Caco-2 (cell line): ENCODE data around the gene SAXO2. TPM values are rescaled to one million over a fixed set of nuclear protein-coding genes. Genes with fewer than 3 reads are reported as not detected.
"Not testable (repeated sequence)": the region's sequence is repeated elsewhere in the genome, so short reads cannot be mapped to it uniquely, and the experiment has no call there.

Source experiments
- BruUV-seq: library from RNA; stranded (reverse); fragments of 400-500 nt; replicated peaks from 2 replicates; lab custom pipeline; 2021; lab: Mats Ljungman, UMichigan
- CTCF ChIA-PET: fragments of 300-600 bp; sonication (Branson Sonifier 250); formaldehyde crosslinking; loops from one replicate; lab custom pipeline; 2022; ENCODE audit warnings: antibody characterized with exemption; lab: Charles Lee
- POLR2A ChIA-PET: fragments of 300-600 bp; sonication (Branson Sonifier 250); formaldehyde crosslinking; loops from one replicate; lab custom pipeline; 2022; ENCODE audit warnings: antibody characterized with exemption; lab: Charles Lee
- DNase-seq, 2 experiments: peaks; one replicate each; pipeline versions ENCODE4 v3.0.0 to v3.0.0-alpha.2; 2020 to 2022
- H3K27me3 ChIP-seq: replicated peaks from 2 replicates; pipeline ENCODE4 v1.6.0; 2011; ENCODE audit warnings: low read length; ENCODE audit not compliant: control insufficient read depth, insufficient read depth
- H3K36me3 ChIP-seq: 2 replicates; pipeline ENCODE4 v1.5.1; 2011; ENCODE audit warnings: low read length; ENCODE audit not compliant: control insufficient read depth, insufficient read depth
- H3K4me1 ChIP-seq: fragments of 250-450 bp; sonication (Bioruptor Pico); 2 replicates; pipeline ENCODE4 v1.5.1; 2020; ENCODE audit warnings: mild to moderate bottlenecking
- H3K4me3 ChIP-seq: 2 replicates; pipeline ENCODE4 v1.5.1; 2011; ENCODE audit warnings: low read depth, mild to moderate bottlenecking, control low read depth, low read length
- H3K9me3 ChIP-seq: fragments of 250-450 bp; sonication (Bioruptor Pico); 2 replicates; pipeline ENCODE4 v1.5.1; 2020; ENCODE audit warnings: mild to moderate bottlenecking, moderate library complexity
- H3K27ac Mint-ChIP-seq: one replicate; pipeline ENCODE4 v1.8.0; 2022; ENCODE audit warnings: mixed read lengths; ENCODE audit not compliant: unreplicated experiment
- H3K27me3 Mint-ChIP-seq: one replicate; pipeline ENCODE4 v1.8.0; 2022; ENCODE audit warnings: mixed read lengths; ENCODE audit not compliant: insufficient read depth, unreplicated experiment
- H3K36me3 Mint-ChIP-seq: one replicate; pipeline ENCODE4 v1.8.0; 2022; ENCODE audit warnings: mild to moderate bottlenecking, mixed read lengths; ENCODE audit not compliant: insufficient read depth, unreplicated experiment
- H3K4me1 Mint-ChIP-seq: one replicate; pipeline ENCODE4 v1.8.0; 2022; ENCODE audit warnings: low read depth, mixed read lengths; ENCODE audit not compliant: unreplicated experiment
- H3K4me3 Mint-ChIP-seq: one replicate; pipeline ENCODE4 v1.8.0; 2022; ENCODE audit warnings: mild to moderate bottlenecking, moderate library complexity, mixed read lengths; ENCODE audit not compliant: unreplicated experiment
- H3K9me3 Mint-ChIP-seq: one replicate; pipeline ENCODE4 v1.8.0; 2022; ENCODE audit warnings: mixed read lengths; ENCODE audit not compliant: unreplicated experiment
- CTCF ChIP-seq, 2 experiments: fragments of 200-600 bp in 1 of 2; IDR thresholded peaks; 1 replicate in 1 of 2; 2 replicates in 1 of 2; pipeline versions ENCODE4 v1.5.1 to v1.8.0; 2011 to 2022; ENCODE audit warnings: antibody characterized with exemption in 1 of 2, control low read depth in 1 of 2, inconsistent platforms in 1 of 2, low read depth in 1 of 2, low read length in 1 of 2, mild to moderate bottlenecking in 1 of 2, moderate library complexity in 1 of 2; ENCODE audit not compliant: insufficient read depth in 1 of 2, severe bottlenecking in 1 of 2, unreplicated experiment in 1 of 2
- intact Hi-C: fragments of 100-400 bp; cut with micrococcal nuclease; formaldehyde crosslinking; loops from one replicate; pipeline ENCODE4 v1.10.0; 2022; ENCODE audit not compliant: unreplicated experiment
- total RNA-seq: library from RNA; stranded (reverse); gene quantifications from 2 replicates; pipeline ENCODE4 v1.2.3, GENCODE V29; 2022

Gene SAXO2
- total RNA-seq, 1 experiment from 2014 or later = 0.61 TPM

GRCh38 chr15:82307714-82308081 is 45.1 kb downstream of the SAXO2 start:
- intact Hi-C loops = no loop called here
- TF ChIP-seq CTCF (IDR thresholded peaks at IDR 0.05; ENCODE audit: insufficient read depth in 1 of 2, low read depth in 1 of 2, low read length in 1 of 2, severe bottlenecking in 1 of 2, unreplicated experiment in 1 of 2) = no peak
- no peaks in the 10 kb centered on the region for H3K9me3 ChIP-seq
- DNase-seq = no peak
- no peaks in the 10 kb centered on the region for H3K4me1 Mint-ChIP-seq
- H3K4me3 Mint-ChIP-seq = no peak overlapping the region
- POLR2A ChIA-PET = no interaction called here
- no peaks in the 10 kb centered on the region for H3K4me1 ChIP-seq
- no TSS peak for BruUV-seq
- H3K36me3 Mint-ChIP-seq = no peaks in the 10 kb centered on the region
- no peak overlapping the region for H3K4me3 ChIP-seq
- no peaks in the 10 kb centered on the region for H3K36me3 ChIP-seq
- peaks cover 10% of the 10 kb centered on the region for H3K27me3 Mint-ChIP-seq
- H3K27ac Mint-ChIP-seq = no peak overlapping the region
- CTCF ChIA-PET = no interaction called here
- H3K9me3 Mint-ChIP-seq = peaks cover 14% of the 10 kb centered on the region
- no peaks in the 10 kb centered on the region for H3K27me3 ChIP-seq

GRCh38 chr15:82309802-82310201 is 47.2 kb downstream of the SAXO2 start:
- no peaks in the 10 kb centered on the region for H3K4me1 Mint-ChIP-seq
- Histone ChIP-seq H3K36me3 (no peaks in the 10 kb centered on the region), H3K4me1 (no peaks in the 10 kb centered on the region), H3K27me3 (no peaks in the 10 kb centered on the region), H3K4me3 (no peak overlapping the region), H3K9me3 (no peaks in the 10 kb centered on the region)
- intact Hi-C loops = no loop called here
- no peak for DNase-seq
- H3K9me3 Mint-ChIP-seq = peaks cover 14% of the 10 kb centered on the region
- POLR2A ChIA-PET = no interaction called here
- no peak for TF ChIP-seq CTCF (IDR thresholded peaks at IDR 0.05; ENCODE audit: insufficient read depth in 1 of 2, low read depth in 1 of 2, low read length in 1 of 2, severe bottlenecking in 1 of 2, unreplicated experiment in 1 of 2)
- no TSS peak for BruUV-seq
- H3K36me3 Mint-ChIP-seq = no peaks in the 10 kb centered on the region
- H3K4me3 Mint-ChIP-seq = no peak overlapping the region
- H3K27me3 Mint-ChIP-seq = peaks cover 10% of the 10 kb centered on the region
- CTCF ChIA-PET = interaction anchor here (0.8 kb wide), 1 partner anchor 88 kb away, joined by 3 read pairs; no protein-coding TSS in a partner anchor
- no peak overlapping the region for H3K27ac Mint-ChIP-seq

GRCh38 chr15:82311321-82311720 is 48.7 kb downstream of the SAXO2 start:
- H3K4me3 ChIP-seq, H3K27me3 ChIP-seq, H3K4me3 Mint-ChIP-seq, CTCF ChIA-PET, POLR2A ChIA-PET, BruUV-seq, intact Hi-C loops, H3K36me3 Mint-ChIP-seq, DNase-seq, H3K4me1 ChIP-seq, H3K4me1 Mint-ChIP-seq, H3K36me3 ChIP-seq, H3K9me3 ChIP-seq, H3K27ac Mint-ChIP-seq: not testable (repeated sequence)
- H3K27me3 Mint-ChIP-seq = peaks cover 13% of the 10 kb centered on the region
- H3K9me3 Mint-ChIP-seq = peaks cover 14% of the 10 kb centered on the region
